PC-3 (cell line): ENCODE results near the gene CSNK1D. TPM values are rescaled to one million over a fixed set of nuclear protein-coding genes. Genes with fewer than 3 reads are reported as not detected.

Experiments
- ATAC-seq: fragments of 200-7000 bp; cut with Tn5 transposase; 2 replicates; pipeline ENCODE4 v1.9.1; 2020; ENCODE audit warnings: mild to moderate bottlenecking, moderate library complexity
- BruUV-seq: library from RNA; stranded (reverse); fragments of 400-500 nt; replicated peaks from 2 replicates; lab custom pipeline; 2021; lab: Mats Ljungman, UMichigan
- CTCF ChIA-PET: fragments of 300-600 bp; sonication (Branson Sonifier 250); formaldehyde crosslinking; loops from one replicate; lab custom pipeline; 2022; ENCODE audit warnings: antibody characterized with exemption; lab: Charles Lee
- POLR2A ChIA-PET: fragments of 300-600 bp; sonication (Branson Sonifier 250); formaldehyde crosslinking; loops from one replicate; lab custom pipeline; 2022; ENCODE audit warnings: antibody characterized with exemption; ENCODE audit not compliant: unreplicated experiment; lab: Charles Lee
- DNase-seq: peaks from one replicate; pipeline ENCODE4 v3.0.0-alpha.2; 2015
- H2AFZ ChIP-seq: fragments of 300-600 bp; sonication (generic); 2 replicates; pipeline ENCODE4 v1.6.0; 2016; ENCODE audit warnings: antibody characterized with exemption, low read length
- H3F3A ChIP-seq: fragments of 300-600 bp; sonication (generic); one replicate; pipeline ENCODE4 v1.6.0; 2017; ENCODE audit warnings: antibody characterized with exemption, low read length, control low read depth, mild to moderate bottlenecking; ENCODE audit not compliant: unreplicated experiment
- H3K27ac ChIP-seq: fragments of 300-600 bp; sonication (generic); 2 replicates; pipeline ENCODE4 v1.5.1; 2016; ENCODE audit warnings: mild to moderate bottlenecking, low read length
- H3K27me3 ChIP-seq: fragments of 300-600 bp; sonication (generic); 2 replicates; pipeline ENCODE4 v1.6.1; 2016; ENCODE audit warnings: low read length, mixed read lengths
- H3K36me3 ChIP-seq: fragments of 300-600 bp; sonication (generic); 2 replicates; pipeline ENCODE4 v1.6.1; 2016; ENCODE audit warnings: low read depth, mixed run types, low read length, mixed read lengths
- H3K4me1 ChIP-seq: fragments of 300-600 bp; sonication (generic); 2 replicates; pipeline ENCODE4 v1.5.1; 2016; ENCODE audit warnings: low read length; ENCODE audit not compliant: insufficient read depth
- H3K4me2 ChIP-seq: fragments of 300-600 bp; sonication (generic); 2 replicates; pipeline ENCODE4 v1.6.0; 2016; ENCODE audit warnings: low read length
- H3K4me3 ChIP-seq: fragments of 300-600 bp; sonication (generic); 2 replicates; pipeline ENCODE4 v1.5.1; 2016; ENCODE audit warnings: mild to moderate bottlenecking, low read length, mixed read lengths
- H3K79me2 ChIP-seq: fragments of 300-600 bp; sonication (generic); 2 replicates; pipeline ENCODE4 v1.6.1; 2017; ENCODE audit warnings: low read length, mixed read lengths
- H3K9ac ChIP-seq: fragments of 300-600 bp; sonication (generic); 2 replicates; pipeline ENCODE4 v1.6.0; 2016; ENCODE audit warnings: mild to moderate bottlenecking, low read length
- H3K9me2 ChIP-seq: fragments of 300-600 bp; sonication (generic); replicated peaks from 2 replicates; pipeline ENCODE4 v1.6.1; 2016; ENCODE audit warnings: mixed run types, low read length, mixed read lengths
- H3K9me3 ChIP-seq: fragments of 300-600 bp; sonication (generic); 2 replicates; pipeline ENCODE4 v1.6.1; 2016; ENCODE audit warnings: low read length, mixed read lengths
- H4K20me1 ChIP-seq: fragments of 300-600 bp; sonication (generic); 2 replicates; pipeline ENCODE4 v1.6.1; 2016; ENCODE audit warnings: low read length, mixed read lengths
- CTCF ChIP-seq: fragments of 300-600 bp; sonication (generic); conservative IDR thresholded peaks from 2 replicates; pipeline ENCODE4 v1.5.1; 2017; ENCODE audit warnings: antibody characterized with exemption, low read depth, mild to moderate bottlenecking, low read length
- EZH2 ChIP-seq: fragments of 300-600 bp; sonication (generic); IDR thresholded peaks from one replicate; pipeline ENCODE4 v1.6.1; 2017; ENCODE audit warnings: antibody characterized with exemption, mild to moderate bottlenecking, low read length; ENCODE audit not compliant: unreplicated experiment
- EZH2phosphoT487 ChIP-seq: fragments of 300-600 bp; sonication (generic); IDR thresholded peaks from 2 replicates; pipeline ENCODE4 v1.6.1; 2018; ENCODE audit warnings: mild to moderate bottlenecking, antibody characterized with exemption, low read length, borderline replicate concordance
- intact Hi-C: fragments of 100-400 bp; cut with micrococcal nuclease; formaldehyde crosslinking; loops from 2 replicates; pipeline ENCODE4 v1.9.0; 2023
- total RNA-seq: library from RNA; depleted of rRNA; stranded (reverse); fragments of >200 nt; gene quantifications from 2 replicates; pipeline ENCODE4 v1.2.3, GENCODE V29; 2014

Gene CSNK1D
- total RNA-seq, 1 experiment from 2014 or later: 58.6 TPM

GRCh38 chr17:82237083-82237745 lies 36.3 kb downstream of the CSNK1D start:
- POLR2A ChIA-PET: no interaction called here
- no peak for ATAC-seq
- peaks cover 65% of the 10 kb centered on the region for H3K4me1 ChIP-seq

GRCh38 chr17:82236142-82236971 lies 37.1 kb downstream of the CSNK1D start:
- Histone ChIP-seq H3K4me3 (no peak overlapping the region), H3K9ac (no peak overlapping the region), H2AFZ (no peak overlapping the region), H3K79me2 (peaks cover 86% of the 10 kb centered on the region), H4K20me1 (peaks cover 75% of the 10 kb centered on the region), H3K4me1 (peaks cover 69% of the 10 kb centered on the region), H3K27me3 (no peaks in the 10 kb centered on the region), H3K9me2 (no peaks in the 10 kb centered on the region), H3K27ac (0 out of 2 replicates have a peak overlapping the region, but pooled peaks have one; percentile 9), H3K4me2 (no peak overlapping the region), H3K9me3 (no peaks in the 10 kb centered on the region), H3K36me3 (peaks cover 38% of the 10 kb centered on the region), H3F3A (peaks cover 20% of the 10 kb centered on the region)
- ATAC-seq: no peak
- no TSS peak for BruUV-seq
- peak; percentile 63 for DNase-seq
- POLR2A ChIA-PET: no interaction called here
- intact Hi-C loops: no loop called here
- TF ChIP-seq EZH2phosphoT487 (no peak), CTCF (peak; percentile 88)
- CTCF ChIA-PET: interaction anchor here (0.5 to 1.2 kb wide), 2 partner anchors 30 to 380 kb away, joined by 3 to 7 read pairs; no protein-coding TSS in a partner anchor

More at GRCh38 chr17:82237083-82237745, 36.3 kb downstream of the CSNK1D start:
- H3F3A ChIP-seq: peaks cover 24% of the 10 kb centered on the region
- H3K27me3 ChIP-seq: no peaks in the 10 kb centered on the region
- DNase-seq: no peak
- H3K27ac ChIP-seq: no peak overlapping the region
- H3K9me2 ChIP-seq: no peaks in the 10 kb centered on the region
- CTCF ChIA-PET: no interaction called here
- BruUV-seq: no TSS peak
- H3K36me3 ChIP-seq: peaks cover 38% of the 10 kb centered on the region
- H3K4me3 ChIP-seq: no peak overlapping the region
- peaks cover 78% of the 10 kb centered on the region for H3K79me2 ChIP-seq
- intact Hi-C loops: no loop called here
- H2AFZ ChIP-seq: no peak overlapping the region
- H3K9ac ChIP-seq: no peak overlapping the region
- no peak overlapping the region for H3K4me2 ChIP-seq
- peaks cover 68% of the 10 kb centered on the region for H4K20me1 ChIP-seq
- H3K9me3 ChIP-seq: no peaks in the 10 kb centered on the region
- TF ChIP-seq CTCF: no peak
- TF ChIP-seq EZH2: no peak
- no peak for TF ChIP-seq EZH2phosphoT487
